CD4-positive, alpha-beta T cell treated with Interleukin-12 subunit alpha and Interleukin-12 subunit beta, for 1 hour (primary cell): ENCODE results near the gene NRSN2.
"Not testable (repeated sequence)": the region's sequence is repeated elsewhere in the genome, so short reads cannot be mapped to it uniquely, and the experiment has no call there.

Experiments used
- DNase-seq: peaks from one replicate; pipeline ENCODE4 v3.0.0-alpha.2; 2020

NRSN2 gene

DNA sequence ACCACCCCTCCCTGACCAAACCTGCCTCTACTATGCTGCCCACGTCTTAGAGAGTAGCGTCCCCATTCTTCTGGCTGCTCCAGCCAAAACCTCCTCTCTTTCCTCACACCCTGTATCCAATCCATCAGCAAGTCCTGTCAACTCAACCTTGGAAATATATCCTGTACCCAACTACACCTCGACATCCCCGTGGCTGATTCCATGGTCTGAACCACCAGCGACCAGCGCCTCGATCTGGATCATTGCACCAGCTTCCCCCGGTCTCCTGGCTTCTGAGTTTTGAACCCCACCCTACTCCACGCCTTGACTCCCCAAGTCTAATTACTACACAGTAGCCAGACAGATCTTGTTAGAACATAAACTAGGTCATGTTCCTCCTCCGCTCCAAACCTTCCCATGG, 9.8 kb downstream of the NRSN2 start:
- DNase-seq: no peak

GRCh38 chr20:358891-359555, 12.1 kb downstream of the NRSN2 start:
- no peak for DNase-seq

DNA sequence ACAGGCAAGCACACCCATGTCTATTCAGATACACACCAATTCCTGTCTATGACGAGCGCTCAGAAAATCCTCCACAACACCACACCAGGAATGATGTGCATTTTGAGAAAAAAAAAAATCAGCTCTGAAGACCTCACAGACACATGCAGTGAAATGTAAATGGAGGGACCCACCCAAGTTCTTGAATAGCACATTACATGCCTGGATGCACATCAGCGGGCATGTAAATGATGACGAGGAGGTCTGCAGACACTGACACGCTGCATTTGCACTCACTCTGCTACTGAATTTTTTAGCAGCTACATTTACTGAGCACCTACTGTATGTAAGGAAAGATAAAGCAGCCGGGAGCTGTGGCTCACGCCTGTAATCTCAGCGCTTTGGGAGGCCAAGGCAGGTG, 14.7 kb downstream of the NRSN2 start:
- DNase-seq: no peak

- no peak for DNase-seq
These were observed 15.7 kb downstream of the NRSN2 start for GRCh38 chr20:362271-363254.

GRCh38 chr20:363319-364078, 16.6 kb downstream of the NRSN2 start:
- DNase-seq: no peak

DNA sequence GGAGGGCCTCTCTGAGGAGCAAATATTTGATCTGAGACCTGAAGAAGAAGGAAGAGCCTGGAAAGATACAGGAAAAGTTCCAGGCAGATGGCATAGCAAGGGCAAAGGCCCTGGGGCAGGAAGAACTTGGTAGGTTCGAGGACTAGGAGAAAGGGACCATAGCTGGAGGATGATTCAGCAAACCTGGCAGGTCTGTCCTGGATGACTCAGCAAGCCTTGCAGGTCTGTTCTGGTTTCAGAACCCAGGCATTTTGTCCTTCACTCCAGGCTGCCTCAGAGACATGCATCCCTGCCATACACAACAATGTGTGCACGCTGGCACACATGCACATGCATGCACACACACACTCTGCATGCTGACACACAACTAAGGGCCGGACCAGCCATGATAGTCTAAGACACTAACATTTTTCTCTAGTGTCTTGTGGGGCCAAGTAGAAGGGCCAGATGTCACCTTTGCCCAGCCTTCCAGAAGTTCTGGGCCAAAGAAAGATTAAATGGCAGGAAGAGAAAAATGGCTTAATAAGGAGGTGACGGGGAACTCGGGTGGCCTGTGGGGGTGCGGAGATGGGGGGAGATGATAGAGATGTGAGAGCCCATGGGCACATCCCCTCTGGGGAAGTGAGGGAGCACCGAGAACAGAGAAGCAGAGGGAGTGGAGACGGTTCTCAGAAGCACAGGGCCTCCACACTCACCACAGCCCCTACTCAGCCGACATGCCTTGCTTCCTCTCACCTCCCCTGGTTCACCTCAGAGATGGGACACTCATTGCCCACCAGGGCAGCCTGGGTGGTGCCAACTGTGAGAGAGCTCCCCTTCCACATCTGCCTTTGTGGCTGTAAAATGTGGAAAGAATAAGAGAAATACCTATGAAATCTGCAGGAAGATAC, 18.2 kb downstream of the NRSN2 start:
- DNase-seq: no peak

- no peak for DNase-seq
These were observed 19.3 kb downstream of the NRSN2 start for GRCh38 chr20:366041-366718.

GRCh38 chr20:366719-367485, 20.0 kb downstream of the NRSN2 start:
- DNase-seq: no peak

DNA sequence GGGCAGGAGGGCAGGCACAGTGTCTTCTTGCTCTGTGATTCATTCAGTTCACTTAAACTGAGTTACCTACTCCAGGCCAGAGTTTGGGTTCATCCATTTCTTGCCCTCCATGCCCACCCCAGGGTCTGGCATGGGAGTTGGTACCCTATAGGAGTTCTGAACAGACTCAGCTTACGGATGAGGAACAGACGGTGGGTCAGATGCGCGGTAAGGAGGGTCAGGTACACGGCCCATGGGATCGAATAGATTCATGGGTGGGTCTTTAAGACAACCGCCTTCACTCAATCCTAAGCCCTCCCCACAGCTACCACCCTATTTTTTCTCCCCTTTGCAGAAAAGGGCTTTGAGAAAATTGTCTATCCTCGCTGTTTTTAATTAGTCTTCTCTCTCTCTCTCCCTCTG, 20.6 kb downstream of the NRSN2 start:
- no peak for DNase-seq

- DNase-seq: no peak
These were observed 22.0 kb downstream of the NRSN2 start for GRCh38 chr20:368915-369314.

DNA sequence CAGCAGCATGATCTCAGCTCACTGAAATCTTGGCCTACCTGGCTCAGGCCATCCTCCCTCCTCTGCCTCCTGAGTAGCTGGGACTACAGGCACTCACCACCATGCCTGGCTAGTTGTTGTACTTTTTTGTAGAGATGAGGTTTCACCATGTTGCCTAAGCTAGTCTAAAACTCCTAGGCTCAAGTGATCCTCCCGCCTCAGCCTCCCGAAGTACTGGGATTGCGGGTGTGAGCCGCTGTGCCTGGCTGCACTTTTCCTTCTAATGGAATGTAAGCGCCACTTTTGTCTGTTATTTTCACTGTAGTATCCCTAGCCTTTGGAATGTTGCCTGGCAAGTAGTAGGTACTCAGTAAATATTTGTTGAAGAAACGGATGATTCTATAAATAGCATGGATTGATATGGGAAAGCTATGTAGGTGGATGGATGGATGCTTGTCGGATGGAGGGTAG, 23.3 kb downstream of the NRSN2 start:
- DNase-seq: no peak

DNA sequence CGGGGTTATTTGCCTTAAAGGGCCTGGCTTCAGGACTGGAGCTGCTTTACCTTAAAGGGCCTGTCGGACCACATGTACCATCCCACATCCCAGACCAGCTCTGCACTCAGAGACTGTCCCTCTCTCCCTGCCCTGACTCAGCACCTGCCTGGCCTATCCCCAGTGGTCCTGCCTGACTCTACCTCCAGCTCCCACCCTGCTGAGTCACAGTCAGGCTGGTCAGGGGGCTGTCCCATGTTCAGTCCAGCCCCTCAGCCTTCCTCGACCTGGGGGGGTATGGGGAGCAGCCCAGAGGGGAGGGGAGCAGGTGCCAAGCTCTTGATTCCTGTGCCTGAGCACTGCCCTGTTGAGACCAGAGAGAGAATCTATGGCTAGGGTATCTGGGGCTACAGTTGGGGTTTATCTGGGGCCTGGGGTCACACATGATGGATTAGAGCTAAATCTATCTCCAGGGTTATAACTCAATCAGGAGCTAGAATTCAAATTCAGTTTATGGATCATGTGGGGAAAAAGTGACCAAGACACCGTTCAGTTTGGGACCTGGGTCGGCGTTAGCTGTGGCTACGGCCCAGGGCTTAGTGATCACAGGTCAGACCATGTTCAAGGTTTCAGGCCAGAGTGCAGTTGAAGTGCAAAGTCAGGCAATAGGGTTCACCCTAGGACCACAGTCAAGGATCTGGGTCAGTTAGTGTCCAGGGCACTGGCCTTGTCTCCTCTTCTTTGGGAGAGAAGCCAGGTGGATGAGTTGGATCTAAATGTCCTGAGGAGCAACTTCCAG, 24.3 kb downstream of the NRSN2 start:
- no peak for DNase-seq

GRCh38 chr20:371755-372542, 25.0 kb downstream of the NRSN2 start:
- no peak for DNase-seq

DNA sequence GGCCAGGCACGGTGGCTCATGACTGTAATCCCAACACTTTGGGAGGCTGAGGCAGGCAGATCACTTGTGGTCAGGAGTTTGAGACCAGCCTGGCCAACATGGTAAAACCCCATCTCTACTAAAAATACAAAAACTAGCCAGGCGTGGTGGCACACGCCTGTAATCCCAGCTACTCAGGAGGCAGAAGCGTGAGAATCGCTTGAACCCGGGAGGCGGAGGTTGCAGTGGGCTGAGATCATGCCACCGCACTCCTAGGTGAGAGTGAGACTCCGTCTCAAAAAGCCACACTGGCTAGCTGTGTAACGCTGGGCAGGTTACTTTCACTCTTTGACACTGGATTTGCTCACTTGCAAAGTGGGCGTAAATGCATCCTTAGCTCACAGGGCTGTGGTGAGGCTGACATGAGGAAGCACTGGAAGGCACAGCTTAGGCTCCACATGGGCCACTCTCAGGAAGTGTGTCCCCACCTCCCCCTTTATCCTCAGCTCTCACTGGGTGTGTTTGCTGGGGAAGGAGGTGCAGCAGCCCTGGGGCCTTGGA, 25.7 kb downstream of the NRSN2 start:
- DNase-seq: not testable (repeated sequence)

DNA sequence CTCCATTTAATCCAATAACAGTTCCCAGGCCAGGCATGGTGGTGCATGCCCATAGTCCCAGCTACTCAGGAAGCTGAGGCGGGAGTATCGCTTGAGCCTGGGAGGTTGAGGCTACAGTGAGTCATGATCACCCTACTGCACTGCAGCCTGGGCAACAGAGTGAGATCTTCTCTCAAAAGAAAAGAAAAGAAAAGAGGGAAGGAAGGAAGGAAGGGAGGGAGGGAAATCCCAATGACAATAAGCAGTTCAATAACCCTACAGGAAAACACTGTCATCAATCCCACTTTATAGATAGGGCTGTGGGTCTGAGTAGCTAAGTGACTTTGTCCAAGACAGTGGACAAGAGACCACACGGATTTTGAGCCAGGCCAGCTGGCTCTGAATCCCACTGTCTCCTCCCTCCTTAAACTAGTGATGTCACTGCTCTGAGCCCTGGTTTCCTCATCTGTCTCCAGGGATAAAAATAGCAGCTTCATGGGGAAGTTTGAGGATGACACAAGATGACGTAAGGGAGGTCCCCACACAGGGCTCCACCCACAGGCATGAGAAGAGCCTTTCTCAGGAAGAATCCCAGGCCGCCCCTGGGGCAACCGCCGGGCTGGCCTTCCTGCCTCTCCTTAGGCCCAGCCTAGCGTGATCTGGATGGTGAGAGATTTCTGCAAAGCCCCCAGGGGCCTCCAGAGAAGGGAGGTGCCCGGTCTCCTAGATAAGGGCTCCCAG, 26.4 kb downstream of the NRSN2 start:
- no peak for DNase-seq

DNA sequence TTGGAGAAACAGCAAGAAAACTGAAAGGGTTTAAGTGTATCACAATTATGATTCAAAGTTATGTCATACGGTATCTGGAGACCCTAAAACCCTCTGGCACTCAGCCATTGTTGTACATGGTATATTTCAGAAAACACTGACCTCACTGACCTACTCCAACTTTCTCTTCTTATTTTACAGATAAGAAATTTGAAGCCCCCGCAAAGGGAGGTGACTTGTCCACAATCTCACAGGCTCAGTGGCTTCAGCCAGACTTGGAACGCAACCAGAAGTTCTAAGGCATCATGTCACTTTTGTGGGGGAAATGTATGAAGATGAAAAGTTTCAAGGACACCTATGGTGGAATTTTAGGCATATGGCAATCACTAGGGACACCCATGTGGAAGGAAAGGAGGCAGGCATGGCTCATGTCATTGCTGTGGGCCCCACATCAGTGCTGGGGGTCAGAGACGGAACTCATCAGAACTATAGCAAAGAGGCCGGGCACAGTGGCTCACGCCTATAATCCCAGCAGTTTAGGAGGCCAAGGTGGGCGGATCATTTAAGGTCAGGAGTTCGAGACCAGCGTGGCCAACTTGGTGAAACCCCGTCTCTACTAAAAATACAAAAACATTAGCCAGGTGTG, 28.5 kb downstream of the NRSN2 start:
- DNase-seq: no peak

- no peak for DNase-seq
These were observed 29.2 kb downstream of the NRSN2 start for GRCh38 chr20:376089-376488.

DNA sequence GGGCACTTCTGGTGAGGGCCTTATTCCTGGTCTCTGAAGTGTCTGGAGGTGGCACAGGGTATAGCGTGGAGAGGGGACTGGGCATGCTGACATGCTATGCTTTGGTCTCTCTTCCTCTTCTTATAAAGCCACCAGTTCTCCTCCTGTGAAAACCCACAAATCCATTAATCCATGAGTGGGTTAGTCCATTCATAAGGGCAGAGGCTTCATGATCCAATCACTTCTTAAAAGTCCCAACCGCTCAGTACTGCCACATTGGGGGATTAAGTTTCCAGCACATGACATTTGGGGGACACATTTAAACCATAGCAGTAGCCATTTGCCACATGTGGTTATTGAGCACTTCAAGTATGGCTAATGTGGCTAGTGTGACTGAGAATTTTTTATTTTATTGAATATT, 29.8 kb downstream of the NRSN2 start:
- DNase-seq: no peak
